ENCODE results near the gene PKNOX1.
"Not testable (repeated sequence)": the region's sequence is repeated elsewhere in the genome, so short reads cannot be mapped to it uniquely, and the experiment has no call there.

GRCh38 chr21:43064265-43064917 is 90.0 kb downstream of the PKNOX1 start:
- TF ChIP-seq, protein P1, sequence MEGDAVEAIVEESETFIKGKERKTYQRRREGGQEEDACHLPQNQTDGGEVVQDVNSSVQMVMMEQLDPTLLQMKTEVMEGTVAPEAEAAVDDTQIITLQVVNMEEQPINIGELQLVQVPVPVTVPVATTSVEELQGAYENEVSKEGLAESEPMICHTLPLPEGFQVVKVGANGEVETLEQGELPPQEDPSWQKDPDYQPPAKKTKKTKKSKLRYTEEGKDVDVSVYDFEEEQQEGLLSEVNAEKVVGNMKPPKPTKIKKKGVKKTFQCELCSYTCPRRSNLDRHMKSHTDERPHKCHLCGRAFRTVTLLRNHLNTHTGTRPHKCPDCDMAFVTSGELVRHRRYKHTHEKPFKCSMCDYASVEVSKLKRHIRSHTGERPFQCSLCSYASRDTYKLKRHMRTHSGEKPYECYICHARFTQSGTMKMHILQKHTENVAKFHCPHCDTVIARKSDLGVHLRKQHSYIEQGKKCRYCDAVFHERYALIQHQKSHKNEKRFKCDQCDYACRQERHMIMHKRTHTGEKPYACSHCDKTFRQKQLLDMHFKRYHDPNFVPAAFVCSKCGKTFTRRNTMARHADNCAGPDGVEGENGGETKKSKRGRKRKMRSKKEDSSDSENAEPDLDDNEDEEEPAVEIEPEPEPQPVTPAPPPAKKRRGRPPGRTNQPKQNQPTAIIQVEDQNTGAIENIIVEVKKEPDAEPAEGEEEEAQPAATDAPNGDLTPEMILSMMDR (conservative IDR thresholded peaks at IDR 0.05 in 1 of 2, IDR thresholded peaks at IDR 0.05 in 1 of 2; ENCODE audit: extremely low read depth in 1 of 2, insufficient read depth in 1 of 2, low read depth in 1 of 2, low read length in 2 of 2) = not testable (repeated sequence)
- not testable (repeated sequence) for TF ChIP-seq EZH2 (IDR thresholded peaks at IDR 0.05; ENCODE audit: borderline replicate concordance, low read length)

Data from mammary epithelial cell (primary cell).